Measurements from ENCODE around the gene NIT2. TPM values are rescaled to one million over a fixed set of nuclear protein-coding genes. Genes with fewer than 3 reads are reported as not detected.

The NIT2 gene
- total RNA-seq, 2 experiments from 2014 or later: 88.0 to 93.8 TPM

GRCh38 chr3:100384733-100385525, 50.4 kb downstream of the NIT2 start:
- POLR2A ChIA-PET: no interaction called here
- CTCF ChIA-PET: no interaction called here

GRCh38 chr3:100386437-100387074, 52.0 kb downstream of the NIT2 start:
- POLR2A ChIA-PET: no interaction called here
- CTCF ChIA-PET: no interaction called here

- POLR2A ChIA-PET: no interaction called here
- CTCF ChIA-PET: no interaction called here
Observed at GRCh38 chr3:100389025-100389424, 54.5 kb downstream of the NIT2 start.

- POLR2A ChIA-PET: interaction anchor here (0.6 kb wide), 1 partner anchor 134 kb away, joined by 3 read pairs; no protein-coding TSS in a partner anchor
- CTCF ChIA-PET: interaction anchor here (0.7 kb wide), 1 partner anchor 22 kb away, joined by 3 read pairs; no protein-coding TSS in a partner anchor
Observed at GRCh38 chr3:100395679-100396431, 61.3 kb downstream of the NIT2 start.

- POLR2A ChIA-PET: no interaction called here
- CTCF ChIA-PET: no interaction called here
Observed at GRCh38 chr3:100396967-100397366, 62.4 kb downstream of the NIT2 start.

GRCh38 chr3:100399341-100400071, 64.9 kb downstream of the NIT2 start:
- CTCF ChIA-PET: interaction anchor here (0.7 kb wide), 1 partner anchor 1273 kb away, joined by 5 read pairs; no protein-coding TSS in a partner anchor
- POLR2A ChIA-PET: interaction anchor here (0.7 to 2.5 kb wide), 3 partner anchors 64 to 139 kb away, joined by 3 to 18 read pairs (median 3); partner anchors contain the start of genes NIT2 and TBC1D23

GRCh38 chr3:100400419-100400779, 65.8 kb downstream of the NIT2 start:
- POLR2A ChIA-PET: interaction anchor here (0.7 to 2.5 kb wide), 3 partner anchors 65 to 140 kb away, joined by 3 to 18 read pairs (median 3); partner anchors contain the start of genes NIT2 and TBC1D23
- CTCF ChIA-PET: interaction anchor here (0.6 kb wide), 1 partner anchor 85 kb away, joined by 3 read pairs; no protein-coding TSS in a partner anchor

GRCh38 chr3:100400780-100401673, 66.5 kb downstream of the NIT2 start, which contains the start of the genes LNP1 and TOMM70:
LNP1 (plus strand) TSS chr3:100401539; CDS start chr3:100429730, 28,191 bp downstream.
TOMM70 (minus strand) TSS chr3:100401089; CDS start chr3:100400949, 140 bp downstream.
- ChIA-PET POLR2A (interaction anchor here (0.5 to 2.5 kb wide), 8 partner anchors 40 to 1080 kb away, joined by 3 to 18 read pairs (median 4); partner anchors contain the start of genes NIT2, TBC1D23, TFG and TMEM45A), CTCF (interaction anchor here (0.6 to 1.1 kb wide), 2 partner anchors 79 to 85 kb away, joined by 3 read pairs; no protein-coding TSS in a partner anchor)

- POLR2A ChIA-PET: interaction anchor here (0.5 to 2.5 kb wide), 6 partner anchors 40 to 355 kb away, joined by 3 to 18 read pairs (median 4); partner anchors contain the start of genes NIT2, TFG and TMEM45A
- CTCF ChIA-PET: interaction anchor here (1.1 kb wide), 3 partner anchors 61 to 570 kb away, joined by 3 read pairs; no protein-coding TSS in a partner anchor
Observed at GRCh38 chr3:100401674-100402041, 67.1 kb downstream of the NIT2 start.

GRCh38 chr3:100402256-100402655, 67.7 kb downstream of the NIT2 start:
- ChIA-PET CTCF (interaction anchor here (1.1 kb wide), 2 partner anchors 60 to 570 kb away, joined by 3 read pairs; no protein-coding TSS in a partner anchor), POLR2A (interaction anchor here (1.0 to 2.5 kb wide), 3 partner anchors 39 to 90 kb away, joined by 3 to 18 read pairs (median 5); partner anchors contain the start of genes NIT2 and TMEM45A)

- CTCF ChIA-PET: interaction anchor here (1.1 to 1.7 kb wide), 3 partner anchors 9 to 571 kb away, joined by 3 to 4 read pairs (median 3); no protein-coding TSS in a partner anchor
- POLR2A ChIA-PET: no interaction called here
Observed at GRCh38 chr3:100402891-100403290, 68.3 kb downstream of the NIT2 start.

GRCh38 chr3:100403362-100404249, 69.0 kb downstream of the NIT2 start:
- POLR2A ChIA-PET: no interaction called here
- CTCF ChIA-PET: interaction anchor here (0.7 to 1.7 kb wide), 4 partner anchors 9 to 505 kb away, joined by 3 to 4 read pairs (median 3); no protein-coding TSS in a partner anchor

GRCh38 chr3:100404250-100404548, 69.6 kb downstream of the NIT2 start:
- CTCF ChIA-PET: interaction anchor here (0.7 to 1.7 kb wide), 4 partner anchors 10 to 506 kb away, joined by 3 to 4 read pairs (median 3); no protein-coding TSS in a partner anchor
- POLR2A ChIA-PET: no interaction called here

GRCh38 chr3:100407164-100407563, 72.6 kb downstream of the NIT2 start:
- POLR2A ChIA-PET: no interaction called here
- CTCF ChIA-PET: no interaction called here

- CTCF ChIA-PET: no interaction called here
Observed at GRCh38 chr3:100407977-100408532, 73.5 kb downstream of the NIT2 start.

More at GRCh38 chr3:100407977-100408532, 73.5 kb downstream of the NIT2 start:
- POLR2A ChIA-PET: no interaction called here

Measured in activated CD8-positive, alpha-beta memory T cell treated with anti-CD3 and anti-CD28 coated beads for 36 hours (primary cell).